ENCODE measurements around the gene LDHA. TPM values are rescaled to one million over a fixed set of nuclear protein-coding genes. Genes with fewer than 3 reads are reported as not detected.

Gene LDHA
- total and polyA plus RNA-seq, 8 donors, result 106 to 367 (median 278) TPM

DNA sequence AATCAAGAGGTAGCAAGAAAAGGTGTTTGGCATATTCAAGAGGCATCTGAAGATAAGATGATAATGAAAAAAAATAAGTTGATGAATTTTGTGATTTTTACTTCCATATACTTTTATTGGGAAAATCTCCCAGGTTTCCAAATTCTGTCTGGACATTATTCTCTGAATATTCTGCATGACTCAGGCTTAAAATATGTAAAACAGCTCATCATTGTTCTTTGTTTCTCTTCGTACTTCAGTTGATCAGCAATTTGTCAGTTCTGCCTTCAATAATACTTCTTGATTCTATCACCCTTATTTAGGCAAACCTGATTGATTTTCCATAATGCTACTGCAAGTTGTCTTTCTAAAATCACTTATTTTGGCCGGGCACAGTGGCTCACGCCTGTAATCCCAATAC is 41.8 kb upstream of the LDHA start:
- WGBS, 5 donors, result 87 to 93% (median 91%) methylated on average over 3 of the region's 3 CpGs
- no peak for DNase-seq
- Histone ChIP-seq H3K9me3 (no peaks in the 10 kb centered on the region), H3K4me3 (no peak overlapping the region), H3K36me3 (peaks cover 32 to 91% (median 85%) of the 10 kb centered on the region in 4 donors), H3K27me3 (no peaks in the 10 kb centered on the region), H3K4me1 (no peaks in the 10 kb centered on the region), H3K27ac (no peak overlapping the region)
- intact Hi-C loops (cut with DNase I; ENCODE audit: low total_unique reads), result no loop called here
- TF ChIP-seq POLR2AphosphoS5 (IDR thresholded peaks at IDR 0.05) (no peak), EP300 (IDR thresholded peaks at IDR 0.05) (no peak), POLR2A (IDR thresholded peaks at IDR 0.05) (no peak)
- TF ChIP-seq, protein P1, sequence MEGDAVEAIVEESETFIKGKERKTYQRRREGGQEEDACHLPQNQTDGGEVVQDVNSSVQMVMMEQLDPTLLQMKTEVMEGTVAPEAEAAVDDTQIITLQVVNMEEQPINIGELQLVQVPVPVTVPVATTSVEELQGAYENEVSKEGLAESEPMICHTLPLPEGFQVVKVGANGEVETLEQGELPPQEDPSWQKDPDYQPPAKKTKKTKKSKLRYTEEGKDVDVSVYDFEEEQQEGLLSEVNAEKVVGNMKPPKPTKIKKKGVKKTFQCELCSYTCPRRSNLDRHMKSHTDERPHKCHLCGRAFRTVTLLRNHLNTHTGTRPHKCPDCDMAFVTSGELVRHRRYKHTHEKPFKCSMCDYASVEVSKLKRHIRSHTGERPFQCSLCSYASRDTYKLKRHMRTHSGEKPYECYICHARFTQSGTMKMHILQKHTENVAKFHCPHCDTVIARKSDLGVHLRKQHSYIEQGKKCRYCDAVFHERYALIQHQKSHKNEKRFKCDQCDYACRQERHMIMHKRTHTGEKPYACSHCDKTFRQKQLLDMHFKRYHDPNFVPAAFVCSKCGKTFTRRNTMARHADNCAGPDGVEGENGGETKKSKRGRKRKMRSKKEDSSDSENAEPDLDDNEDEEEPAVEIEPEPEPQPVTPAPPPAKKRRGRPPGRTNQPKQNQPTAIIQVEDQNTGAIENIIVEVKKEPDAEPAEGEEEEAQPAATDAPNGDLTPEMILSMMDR (IDR thresholded peaks at IDR 0.05), result no peak

GRCh38 chr11:18358646-18359045 is 35.7 kb upstream of the LDHA start:
- Histone ChIP-seq H3K27me3 (no peaks in the 10 kb centered on the region), H3K9me3 (no peaks in the 10 kb centered on the region), H3K27ac (no peak overlapping the region), H3K4me3 (no peak overlapping the region), H3K4me1 (no peaks in the 10 kb centered on the region), H3K36me3 (peaks cover 45 to 100% (median 97%) of the 10 kb centered on the region in 4 donors)
- no peak for TF ChIP-seq EP300 (IDR thresholded peaks at IDR 0.05)
- TF ChIP-seq, protein P1 (IDR thresholded peaks at IDR 0.05), result no peak
- TF ChIP-seq POLR2AphosphoS5 (IDR thresholded peaks at IDR 0.05), result no peak
- no peak for TF ChIP-seq POLR2A (IDR thresholded peaks at IDR 0.05)
- DNase-seq, result no peak
- intact Hi-C loops (cut with DNase I; ENCODE audit: low total_unique reads), result no loop called here
- WGBS, 5 donors, result 88 to 91% (median 90%) methylated on average over 4 of the region's 4 CpGs

GRCh38 chr11:18361154-18361553 is 33.2 kb upstream of the LDHA start:
- DNase-seq, result no peak
- Histone ChIP-seq H3K9me3 (no peaks in the 10 kb centered on the region), H3K4me3 (no peak overlapping the region), H3K36me3 (peaks cover 58 to 100% (median 100%) of the 10 kb centered on the region in 4 donors), H3K4me1 (no peaks in the 10 kb centered on the region), H3K27me3 (no peaks in the 10 kb centered on the region), H3K27ac (no peak overlapping the region)
- no peak for TF ChIP-seq EP300 (IDR thresholded peaks at IDR 0.05)
- TF ChIP-seq, protein P1 (IDR thresholded peaks at IDR 0.05), result no peak
- WGBS, 5 donors, result 91 to 99% (median 95%) methylated on average over 5 of the region's 5 CpGs
- intact Hi-C loops (cut with DNase I; ENCODE audit: low total_unique reads), result no loop called here

- intact Hi-C loops (cut with DNase I; ENCODE audit: low total_unique reads), result no loop called here
- 88 to 95% (median 91%) methylated on average over 4 of the region's 4 CpGs for WGBS, 5 donors
- no peaks in the 10 kb centered on the region for H3K4me1 ChIP-seq
- no peaks in the 10 kb centered on the region for H3K27me3 ChIP-seq
- H3K4me3 ChIP-seq, result no peak overlapping the region
- H3K36me3 ChIP-seq, result peaks cover 45 to 89% (median 84%) of the 10 kb centered on the region in 4 donors
- DNase-seq, result no peak
- no peak overlapping the region for H3K27ac ChIP-seq
- H3K9me3 ChIP-seq, result no peaks in the 10 kb centered on the region
- TF ChIP-seq EP300 (IDR thresholded peaks at IDR 0.05), result no peak
- no peak for TF ChIP-seq POLR2A (IDR thresholded peaks at IDR 0.05)
- TF ChIP-seq POLR2AphosphoS5 (IDR thresholded peaks at IDR 0.05), result no peak
- TF ChIP-seq, protein P1 (IDR thresholded peaks at IDR 0.05), result no peak
Measured at GRCh38 chr11:18364495-18365073, 29.8 kb upstream of the LDHA start.

Data from stomach (tissue), 9 donors.